Posterior cingulate gyrus (tissue), 11 donors: ENCODE measurements around the gene ADGRA3.
A peak's percentile ranks its signal among the peaks of the same experiment; 100 is the strongest.
"Not testable (repeated sequence)": the region's sequence is repeated elsewhere in the genome, so short reads cannot be mapped to it uniquely, and the experiment has no call there.

Experiments used
- DNase-seq, 10 donors: peaks; one replicate each; pipeline versions ENCODE4 v3.0.0 to v3.0.0-alpha.2; 2020 to 2021; ENCODE audit warnings: mixed read lengths in 3 of 10
- intact Hi-C: fragments of 100-400 bp; cut with DNase I; formaldehyde crosslinking; loops from one replicate; pipeline ENCODE4 v1.15.1; 2023

ADGRA3 gene

DNA sequence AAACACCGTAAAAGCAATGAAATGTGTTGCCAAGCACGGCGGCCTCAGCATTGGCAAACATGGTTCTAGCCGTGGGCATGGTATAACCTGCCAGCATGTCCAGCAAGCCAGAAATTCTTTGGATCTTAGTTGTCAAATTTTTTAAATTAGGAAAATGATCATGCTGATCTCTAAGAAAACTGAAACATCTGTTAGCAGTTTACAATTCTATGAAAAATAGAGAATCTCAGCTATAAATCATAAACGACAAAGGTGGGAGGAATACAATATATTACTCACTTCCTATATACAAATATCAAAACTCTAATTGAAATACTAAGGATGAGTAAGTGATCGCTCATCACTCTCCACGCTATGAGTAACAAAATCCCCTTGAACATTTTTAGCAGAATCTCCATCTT, 130.3 kb downstream of the ADGRA3 start:
- DNase-seq = no peak
- intact Hi-C loops = loop anchor here (10.0 kb wide), 1 partner anchor 871 kb away; no protein-coding TSS in a partner anchor

DNA sequence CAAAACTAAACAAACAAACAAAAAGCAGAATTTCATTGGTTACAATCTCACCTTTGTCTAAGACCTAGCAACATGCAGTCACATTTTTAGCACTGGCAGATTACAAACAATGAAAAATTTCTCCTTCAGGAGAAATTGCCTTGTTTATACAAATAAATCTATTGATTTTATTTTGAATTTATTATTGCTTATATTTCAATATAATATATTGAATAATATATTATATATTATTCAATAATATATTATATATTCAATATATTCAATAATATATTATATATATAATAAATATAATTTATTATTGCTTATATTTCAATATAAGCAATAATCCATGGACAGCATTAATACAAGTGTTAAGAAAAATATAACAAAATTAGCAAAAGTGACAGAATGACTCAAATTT, 131.7 kb downstream of the ADGRA3 start:
- no peak for DNase-seq
- intact Hi-C loops = loop anchor here (10.0 kb wide), 1 partner anchor 869 kb away; no protein-coding TSS in a partner anchor

- intact Hi-C loops = loop anchor here (10.0 kb wide), 1 partner anchor 867 kb away; no protein-coding TSS in a partner anchor
- not testable (repeated sequence) for DNase-seq
Measured at GRCh38 chr4:22382216-22382615, 133.7 kb downstream of the ADGRA3 start.

DNA sequence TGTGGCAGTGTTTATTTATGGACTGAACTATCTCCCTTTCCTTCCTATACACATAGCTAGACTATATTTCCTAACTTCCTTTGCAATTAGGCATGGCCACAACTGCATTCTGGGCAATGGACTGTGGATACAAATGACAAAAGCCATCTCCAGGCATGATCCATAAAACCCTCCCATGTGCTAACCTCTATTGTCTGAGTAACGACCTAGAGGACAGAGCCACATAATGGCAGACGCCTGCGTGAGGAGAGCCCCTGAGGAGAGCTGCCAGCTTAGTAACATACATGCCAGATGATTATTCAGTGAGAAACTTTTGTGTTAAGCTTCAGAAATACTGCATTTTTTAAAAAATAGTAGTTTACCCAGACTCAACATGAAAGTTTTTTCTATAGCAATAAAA, 142.9 kb downstream of the ADGRA3 start:
- no peak for DNase-seq
- intact Hi-C loops = no loop called here

DNA sequence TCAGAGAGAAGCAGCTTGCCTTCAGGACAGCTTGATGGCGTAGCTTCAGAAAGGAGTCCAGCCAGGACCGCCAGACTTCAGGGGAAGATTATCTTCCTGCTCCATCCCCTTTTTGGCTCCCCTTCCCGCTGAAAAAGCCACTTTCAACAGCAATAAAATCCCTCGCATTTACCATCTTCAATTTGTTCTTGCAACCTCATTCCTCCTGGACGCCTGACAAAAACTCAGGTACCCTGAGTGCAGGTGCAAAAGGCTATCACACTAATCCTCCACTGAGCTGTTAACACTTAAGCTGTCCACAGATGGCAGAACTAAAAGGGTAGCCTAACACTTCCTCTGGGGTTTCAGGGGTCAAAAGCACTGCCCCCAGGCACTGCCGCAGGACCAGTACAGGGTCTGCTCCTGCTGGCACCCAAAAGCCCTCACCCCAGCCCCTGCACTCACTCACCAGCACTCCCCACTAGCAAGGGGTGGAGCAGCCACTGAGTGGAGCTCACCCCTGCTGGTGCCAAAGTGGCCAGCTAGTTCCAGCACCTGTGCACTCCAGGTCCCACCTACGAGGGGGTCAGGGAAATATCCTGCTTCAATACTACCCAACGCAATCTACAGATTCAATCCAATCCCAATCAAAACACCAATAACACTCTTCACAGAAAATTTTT, 145.8 kb downstream of the ADGRA3 start:
- intact Hi-C loops = no loop called here
- DNase-seq = no peak

GRCh38 chr4:22363787-22364186, 152.1 kb downstream of the ADGRA3 start:
- intact Hi-C loops = no loop called here
- no peak for DNase-seq

- intact Hi-C loops = no loop called here
- DNase-seq = no peak
Measured at GRCh38 chr4:22363036-22363435, 152.8 kb downstream of the ADGRA3 start.

DNA sequence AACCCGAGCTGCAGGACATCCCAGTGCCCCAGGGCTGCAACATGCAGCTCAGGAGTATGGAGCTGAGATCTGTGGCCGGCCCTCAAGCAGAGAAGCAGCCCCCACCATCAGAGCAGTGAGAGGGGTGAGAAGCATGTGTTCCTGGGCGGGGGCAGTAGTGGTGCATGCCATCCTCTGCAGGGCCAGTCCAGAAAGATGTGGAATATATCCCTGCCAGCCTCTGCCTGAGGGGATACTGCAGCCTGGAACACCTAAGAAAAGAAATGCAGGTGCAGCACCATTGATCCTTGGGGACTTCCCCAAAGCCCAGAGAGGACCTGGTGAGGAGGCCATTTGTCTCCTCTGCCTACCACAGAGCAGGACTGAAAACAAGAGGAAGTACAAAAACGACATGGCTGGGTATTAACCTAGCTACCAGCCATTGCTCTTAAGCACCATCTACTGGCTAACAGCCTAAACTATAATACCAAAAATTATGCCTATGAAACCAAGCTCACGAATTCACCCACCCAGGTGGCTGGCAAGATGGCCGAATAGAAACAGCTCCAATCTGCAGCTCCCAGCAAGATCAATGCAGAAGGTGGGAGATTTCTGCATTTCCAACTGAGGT, 158.8 kb downstream of the ADGRA3 start:
- DNase-seq = no peak
- intact Hi-C loops = no loop called here

- no peak for DNase-seq
- intact Hi-C loops = no loop called here
Measured at GRCh38 chr4:22348410-22348809, 167.5 kb downstream of the ADGRA3 start.

DNA sequence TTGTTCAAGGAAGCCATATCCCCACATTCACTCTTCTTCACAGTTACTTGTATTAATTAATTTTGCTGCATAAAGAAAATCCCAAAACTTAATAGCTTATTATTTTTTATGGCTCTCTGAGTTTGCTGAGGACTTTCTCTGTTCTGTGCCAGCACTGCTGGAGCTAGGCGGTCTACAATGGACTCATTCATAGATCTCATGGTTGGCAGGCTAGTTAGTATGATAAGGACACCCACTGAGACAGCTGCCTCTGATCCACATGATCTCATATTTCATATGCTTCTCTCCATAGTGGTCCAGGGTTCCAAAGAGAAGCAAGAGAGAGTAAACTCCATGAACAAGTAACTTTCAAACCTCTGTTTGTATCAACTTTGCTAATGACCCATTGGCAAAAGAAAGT, 170.2 kb downstream of the ADGRA3 start:
- intact Hi-C loops = no loop called here
- DNase-seq = peak in 1 of 10 donors; percentile 22

DNA sequence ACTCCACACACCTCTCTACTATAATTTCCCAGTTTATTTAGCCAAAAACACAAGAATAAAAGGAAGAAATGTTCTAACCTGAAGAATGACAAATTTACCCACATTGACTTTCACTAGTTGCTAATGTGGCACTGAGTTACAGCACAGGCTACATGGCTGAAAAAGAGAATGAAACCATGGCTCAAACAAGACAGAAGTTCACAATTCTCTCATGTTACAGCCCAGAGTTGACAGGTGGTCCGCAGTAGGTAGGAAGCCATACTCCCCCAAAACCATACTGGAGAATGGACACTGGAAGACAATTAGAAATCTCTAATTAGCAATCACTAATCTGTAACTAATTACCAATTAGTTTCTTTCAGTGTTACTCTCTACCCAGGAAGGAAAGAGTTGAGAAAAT, 170.8 kb downstream of the ADGRA3 start:
- intact Hi-C loops = no loop called here
- DNase-seq = no peak

DNA sequence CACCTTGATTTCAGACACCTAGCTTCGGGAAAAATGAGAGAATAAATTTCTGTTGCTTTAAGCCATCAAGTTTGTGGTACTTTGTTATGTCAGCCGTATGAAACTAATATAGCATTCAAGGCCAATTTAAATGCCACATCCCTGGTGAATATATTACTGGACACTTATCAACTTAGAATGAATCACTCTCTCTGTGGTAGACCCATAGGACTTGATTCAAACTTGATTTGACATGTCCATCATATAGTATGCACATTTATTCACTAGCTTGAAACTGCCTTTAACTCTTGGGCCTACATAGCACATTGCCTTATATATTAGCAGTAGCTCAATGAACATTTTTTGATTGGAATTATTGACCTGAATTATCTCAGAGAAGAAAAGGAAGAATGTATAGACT, 172.3 kb downstream of the ADGRA3 start:
- intact Hi-C loops = no loop called here
- DNase-seq = no peak

- intact Hi-C loops = no loop called here
Measured at GRCh38 chr4:22339491-22339890, 176.4 kb downstream of the ADGRA3 start.

GRCh38 chr4:22338796-22339195, 177.1 kb downstream of the ADGRA3 start:
- intact Hi-C loops = no loop called here
- no peak for DNase-seq

More at GRCh38 chr4:22339491-22339890, 176.4 kb downstream of the ADGRA3 start:
- no peak for DNase-seq
